Hematopoietic multipotent progenitor cell (in vitro differentiated cells): ENCODE results near the gene SCAMP5. TPM values are rescaled to one million over a fixed set of nuclear protein-coding genes. Genes with fewer than 3 reads are reported as not detected.

Source experiments
- DNase-seq, 3 donors: peaks; one replicate each; pipeline ENCODE4 v3.0.0-alpha.2; 2011 to 2015; ENCODE audit warnings: low read depth in 2 of 3, low spot score in 2 of 3
- total RNA-seq: library from RNA; depleted of rRNA; stranded (reverse); fragments of >200 nt; gene quantifications from one replicate; pipeline ENCODE4 v1.2.3, GENCODE V29; 2012

SCAMP5 gene
- total RNA-seq, 1 donor: 4.8 TPM

DNA sequence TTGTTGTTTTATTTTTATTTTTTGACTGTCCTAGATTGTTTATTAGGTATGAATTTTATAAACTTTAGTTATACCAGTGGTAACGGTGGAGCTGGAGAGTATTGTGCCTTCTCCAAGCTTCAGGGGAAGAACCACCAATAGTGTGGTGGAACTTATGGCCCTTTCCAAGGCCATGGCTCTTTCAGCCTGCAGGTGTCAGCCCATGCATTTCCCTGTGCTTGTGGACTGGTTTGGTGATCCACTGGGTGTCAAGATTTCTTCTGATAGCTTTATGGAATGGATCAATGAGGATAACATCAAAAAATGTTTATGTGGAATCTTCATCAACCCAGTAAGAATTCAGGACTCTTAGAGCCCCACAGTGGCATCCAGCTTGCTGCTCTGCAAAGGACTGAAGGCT lies 19.2 kb upstream of the SCAMP5 start:
- DNase-seq: no peak

DNA sequence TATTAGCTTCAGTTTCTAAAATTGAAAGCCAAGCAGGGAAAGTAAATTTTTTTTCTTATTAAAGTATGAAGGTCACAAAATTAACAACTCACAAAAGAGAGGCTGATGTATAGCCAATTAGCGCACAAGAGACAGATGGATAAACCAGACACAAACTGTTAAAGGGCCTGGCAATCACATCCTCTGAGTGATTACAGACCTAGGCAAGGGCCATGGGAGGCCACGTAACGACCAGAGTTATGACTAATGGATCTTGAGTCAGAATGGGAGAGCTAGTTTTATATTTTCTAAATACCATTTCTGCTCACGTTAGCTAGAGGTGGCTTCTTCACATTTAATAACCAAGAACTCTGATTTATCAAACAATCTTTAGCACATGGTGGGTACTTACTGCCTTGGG lies 17.8 kb upstream of the SCAMP5 start:
- no peak for DNase-seq

DNA sequence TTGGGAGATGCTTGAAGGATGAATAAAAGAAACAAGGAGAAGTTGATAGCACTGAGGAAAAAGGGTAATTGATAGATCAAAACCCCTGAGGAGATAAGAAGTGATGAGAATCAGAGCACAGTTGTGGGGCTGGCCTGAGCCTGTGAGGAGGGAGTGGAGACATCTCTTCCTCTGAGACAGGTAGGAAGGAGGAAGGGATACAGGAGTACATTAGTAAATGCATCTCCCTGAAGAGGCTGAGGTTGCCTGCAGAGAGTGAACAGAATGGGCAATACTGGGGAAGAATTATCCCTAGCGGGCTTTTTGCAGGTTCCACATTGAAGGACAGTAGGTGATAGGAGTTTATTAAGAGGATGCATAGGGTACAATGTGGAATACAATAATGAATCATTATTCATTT lies 17.3 kb upstream of the SCAMP5 start:
- no peak for DNase-seq

DNA sequence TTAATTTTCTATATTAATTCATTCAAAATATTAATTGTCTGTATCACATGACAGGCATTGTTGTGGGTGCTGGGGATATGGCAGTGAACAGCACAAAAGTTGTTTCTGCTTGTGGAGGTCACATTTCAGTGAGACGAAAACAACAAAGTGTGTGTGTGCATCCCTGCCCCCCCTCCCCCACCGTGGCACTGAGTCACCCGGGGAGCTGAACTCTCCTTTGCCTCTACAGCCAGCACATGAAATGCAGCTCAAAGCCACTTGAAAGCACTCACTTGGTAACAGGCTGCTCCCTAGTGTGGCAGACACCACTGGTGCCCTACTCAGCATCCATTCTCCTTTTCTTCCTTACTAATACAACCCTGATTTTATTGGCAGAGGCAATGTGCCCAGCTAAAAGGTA lies 16.9 kb upstream of the SCAMP5 start:
- DNase-seq: no peak

DNA sequence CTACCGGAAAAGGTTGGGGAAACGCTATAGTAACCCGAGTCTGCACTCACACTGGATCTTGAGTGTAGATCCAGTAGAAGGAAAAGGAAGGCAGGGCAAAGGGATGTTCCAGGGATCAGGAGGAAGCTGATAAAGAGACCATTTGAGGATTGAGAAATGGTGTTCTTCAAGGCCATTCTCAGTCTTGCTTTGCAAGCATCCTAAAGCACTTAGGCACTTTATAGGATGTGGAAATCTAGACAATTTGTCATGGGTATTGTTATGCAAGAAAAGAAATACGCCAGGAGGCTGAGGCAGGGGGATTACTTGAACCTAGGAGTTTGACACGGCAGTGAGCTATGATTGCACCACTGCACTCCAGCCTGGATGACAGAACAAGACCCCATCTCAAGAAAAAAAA lies 13.2 kb upstream of the SCAMP5 start:
- no peak for DNase-seq

DNA sequence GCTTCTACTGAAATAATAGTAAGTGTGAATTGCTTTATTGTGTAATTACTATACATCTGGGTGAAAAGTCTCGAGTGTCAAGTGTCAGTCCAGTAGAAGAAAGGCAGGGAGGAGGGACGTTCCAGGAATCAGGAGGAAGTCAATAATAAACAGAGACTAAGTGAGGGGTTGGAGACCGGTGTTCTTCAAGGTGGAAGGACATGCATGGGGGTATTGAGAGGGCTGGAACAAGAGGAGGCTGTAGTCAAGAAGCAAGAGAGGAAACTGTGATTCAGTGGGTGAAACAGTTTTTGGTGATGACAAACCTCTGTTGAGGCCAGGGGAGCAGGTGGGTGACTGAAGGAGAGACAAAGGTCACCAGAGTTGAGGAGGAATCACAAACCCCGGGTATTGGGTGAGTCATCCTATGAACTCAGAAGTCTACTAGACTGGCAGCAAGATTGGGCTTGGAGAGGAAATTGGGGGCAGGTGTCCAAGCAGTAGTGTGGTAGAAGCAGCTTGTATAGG lies 11.6 kb upstream of the SCAMP5 start:
- no peak for DNase-seq

DNA sequence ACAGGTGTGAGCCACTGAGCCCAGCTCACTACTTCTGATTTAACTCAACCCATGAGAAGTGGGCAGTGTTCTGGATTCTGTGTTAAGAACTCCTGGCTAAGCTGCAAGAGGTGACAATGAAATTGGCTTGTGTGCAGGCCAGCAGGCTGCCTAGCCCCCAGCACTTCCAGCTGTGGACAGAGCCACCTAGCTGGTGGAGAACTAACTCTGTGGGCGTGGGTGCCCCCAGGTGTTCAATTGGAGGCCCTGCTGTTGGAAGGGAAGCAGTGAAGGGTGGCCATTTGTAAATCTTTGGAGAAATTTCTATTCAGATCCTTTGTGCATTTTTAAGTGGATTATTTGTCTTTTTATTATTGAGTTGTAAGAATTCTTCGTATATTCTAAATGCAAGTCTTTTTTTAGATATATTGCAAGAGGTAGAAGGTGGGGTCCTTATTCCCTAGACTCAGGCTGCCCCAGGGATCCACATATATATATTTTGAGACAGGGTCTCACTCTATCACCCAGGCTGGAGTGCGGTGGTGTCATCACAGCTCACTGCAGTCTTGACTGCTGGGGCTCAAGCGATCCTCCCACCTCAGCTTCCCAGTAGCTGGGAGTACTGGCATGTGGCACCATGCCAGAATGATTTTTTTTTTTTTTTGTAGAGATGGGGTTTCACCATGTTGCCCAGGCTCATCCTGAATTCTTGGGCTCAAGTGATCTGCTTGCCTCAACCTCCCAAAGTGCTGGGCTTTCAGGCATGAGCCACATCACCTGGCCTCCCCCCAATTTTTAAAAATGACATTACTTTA lies 7.2 kb upstream of the SCAMP5 start:
- DNase-seq: peak in 1 of 3 donors; percentile 83

DNA sequence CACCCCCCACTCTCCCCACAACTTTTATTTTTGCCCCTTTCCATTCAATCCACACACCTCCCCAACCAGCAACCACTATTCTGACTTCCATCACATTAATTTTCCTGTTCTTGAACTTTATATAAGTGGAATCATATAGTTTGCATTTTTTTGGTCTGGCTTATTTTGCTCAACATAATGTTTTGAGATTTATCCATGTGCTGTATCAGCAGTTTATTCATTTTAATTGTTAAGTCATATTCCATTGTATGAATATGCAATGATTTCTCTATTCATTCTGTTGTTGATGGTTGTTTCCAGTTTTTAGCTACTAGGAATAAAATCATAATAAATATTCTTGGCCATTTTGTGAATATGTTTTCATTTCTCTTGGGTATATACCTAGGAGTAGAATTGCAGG lies 5.8 kb upstream of the SCAMP5 start:
- no peak for DNase-seq

DNA sequence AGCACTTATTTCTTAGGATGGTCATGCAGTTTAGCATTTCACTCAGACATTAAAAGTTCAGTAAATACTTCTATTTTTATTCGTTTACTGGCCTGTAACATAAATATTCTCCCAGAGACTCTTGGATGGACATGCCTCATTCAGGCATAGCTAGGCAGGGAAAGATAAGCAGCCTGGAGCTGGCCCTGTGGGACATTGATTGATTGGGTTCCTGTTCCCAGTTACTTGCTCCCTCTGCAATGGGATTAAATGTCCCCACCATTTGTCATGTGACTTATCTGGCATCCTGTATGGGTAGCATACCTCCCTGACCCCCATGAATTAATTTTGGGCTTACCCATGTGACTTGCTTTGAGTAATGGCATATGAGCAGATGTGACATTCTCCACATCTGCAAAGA lies 2.7 kb upstream of the SCAMP5 start:
- DNase-seq: no peak

DNA sequence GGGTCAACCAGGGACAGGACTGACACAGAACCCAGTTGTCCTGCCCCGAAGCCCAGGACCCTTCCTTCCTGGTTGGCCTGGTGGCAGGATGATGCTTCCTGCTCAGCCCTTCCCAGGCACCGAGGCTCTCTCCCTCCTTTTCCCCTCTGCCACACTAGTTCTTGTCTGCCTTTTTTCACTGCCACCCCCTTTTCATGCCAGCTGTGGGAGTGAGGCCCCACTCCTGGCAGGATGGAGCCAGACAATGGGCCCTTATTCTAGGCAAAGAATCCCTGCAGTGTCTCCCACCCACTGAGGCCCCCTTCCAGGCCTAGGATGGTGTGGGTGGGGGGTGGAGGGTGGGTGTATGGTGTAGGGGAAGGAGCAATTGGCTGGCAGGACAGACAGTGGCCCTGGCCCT lies 1.1 kb upstream of the SCAMP5 start:
- DNase-seq: no peak

DNA sequence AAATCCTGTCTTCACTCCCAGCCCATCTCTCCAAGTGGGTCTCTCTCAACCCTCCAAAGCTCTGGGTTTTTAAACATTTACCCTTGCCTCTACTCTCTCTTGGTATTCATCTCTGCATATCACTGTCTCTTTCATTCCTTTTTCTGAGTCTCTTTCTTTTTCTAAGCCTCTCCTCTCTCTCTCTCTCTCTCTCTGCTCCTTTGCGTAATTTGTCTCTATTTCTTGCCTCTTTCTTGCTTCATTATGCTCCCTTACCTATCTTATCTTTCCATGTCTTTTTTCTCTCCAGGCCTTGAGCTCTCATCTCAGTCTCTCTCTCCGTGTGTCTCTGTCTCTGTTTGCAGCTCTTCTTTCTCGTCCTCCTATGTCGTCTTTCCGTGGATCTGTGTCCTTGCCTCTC lies 678 bp upstream of the SCAMP5 start:
- DNase-seq: no peak

DNA sequence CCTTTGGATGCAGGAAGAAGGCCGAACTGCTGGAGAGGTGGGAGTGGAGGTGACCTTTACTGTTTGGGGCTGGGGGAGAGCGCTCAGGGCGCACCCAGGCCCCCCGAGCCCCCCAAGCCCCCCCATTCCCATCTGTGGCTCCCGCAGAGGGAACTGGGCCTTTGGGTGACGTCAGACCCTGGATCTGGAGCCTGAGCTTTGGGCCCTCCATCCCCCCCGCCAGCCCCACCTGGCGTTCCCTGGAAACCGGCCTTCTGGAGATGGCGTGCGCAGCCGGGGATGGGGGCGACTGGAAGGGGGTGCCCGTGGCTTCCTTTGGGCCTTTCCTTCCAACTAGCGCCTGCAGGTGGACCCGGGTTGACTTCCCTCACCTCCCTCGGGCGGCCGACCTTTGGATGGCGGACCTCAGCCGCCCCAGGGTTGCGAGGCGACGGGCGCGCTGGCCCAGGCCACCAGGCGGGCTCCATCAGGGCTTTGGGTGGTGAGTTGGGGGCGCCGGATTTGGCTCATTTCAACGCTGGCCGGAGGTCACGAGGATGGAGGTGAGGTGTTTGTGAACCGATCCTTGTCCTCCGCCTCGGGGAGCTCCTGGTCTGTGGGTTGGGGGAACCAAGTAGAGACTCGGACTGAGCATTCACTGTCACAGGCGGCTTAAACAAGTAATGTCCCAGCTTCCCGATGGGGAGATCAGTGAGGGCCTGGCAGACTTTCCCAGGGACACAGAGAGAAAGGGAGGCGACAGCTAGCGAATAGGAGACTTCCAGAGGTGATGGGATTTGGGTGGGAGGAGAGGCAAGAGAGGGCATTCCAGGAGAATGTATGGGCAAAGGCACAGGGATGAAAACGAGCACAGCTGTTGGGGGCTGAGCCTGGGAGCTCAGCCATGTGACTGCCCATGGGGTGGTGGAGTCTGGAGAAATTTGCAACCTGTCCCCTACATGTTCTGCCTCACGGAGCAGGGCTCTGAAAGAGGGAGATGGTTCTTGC lies 709 bp downstream of the SCAMP5 start:
- DNase-seq: no peak

DNA sequence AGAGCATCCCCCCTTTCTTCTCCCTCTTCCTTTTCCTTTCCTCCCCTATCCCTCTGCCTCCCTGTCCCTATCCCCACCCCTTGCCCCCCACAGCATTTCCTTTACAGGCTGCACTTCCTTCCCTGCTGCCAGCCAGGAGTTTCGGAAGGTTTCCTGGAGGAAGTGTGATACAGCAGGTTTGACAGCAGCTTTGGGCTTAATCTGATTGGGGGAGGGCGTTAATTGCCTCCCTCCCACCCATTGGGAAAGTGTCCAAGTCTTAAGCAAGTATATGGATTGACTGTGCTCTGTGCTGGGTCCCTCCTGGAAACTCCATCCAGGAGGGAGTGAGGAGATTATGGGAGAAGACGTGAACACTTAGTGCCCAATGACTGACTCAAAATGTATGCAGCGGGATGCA lies 1.8 kb downstream of the SCAMP5 start:
- DNase-seq: no peak

DNA sequence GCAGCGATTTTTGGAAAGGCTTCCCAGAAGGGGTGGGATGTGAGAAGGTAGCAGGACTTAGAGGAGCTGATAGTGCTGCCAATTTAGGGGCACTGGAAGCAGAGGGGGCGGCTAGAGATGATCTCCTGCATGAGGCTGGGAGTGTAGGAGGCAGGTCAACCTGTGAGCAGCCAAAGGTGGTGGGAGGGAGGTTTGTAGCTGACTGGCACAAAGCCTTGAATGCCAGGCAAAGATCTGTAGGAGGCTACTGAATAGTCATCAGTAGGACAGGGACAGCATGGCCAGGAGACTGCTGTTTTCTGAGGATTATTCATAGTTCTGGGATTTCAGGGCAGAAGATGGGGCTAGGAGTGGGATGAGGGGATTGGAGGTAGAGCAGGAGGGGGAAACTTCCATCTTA lies 2.2 kb downstream of the SCAMP5 start:
- DNase-seq: no peak

DNA sequence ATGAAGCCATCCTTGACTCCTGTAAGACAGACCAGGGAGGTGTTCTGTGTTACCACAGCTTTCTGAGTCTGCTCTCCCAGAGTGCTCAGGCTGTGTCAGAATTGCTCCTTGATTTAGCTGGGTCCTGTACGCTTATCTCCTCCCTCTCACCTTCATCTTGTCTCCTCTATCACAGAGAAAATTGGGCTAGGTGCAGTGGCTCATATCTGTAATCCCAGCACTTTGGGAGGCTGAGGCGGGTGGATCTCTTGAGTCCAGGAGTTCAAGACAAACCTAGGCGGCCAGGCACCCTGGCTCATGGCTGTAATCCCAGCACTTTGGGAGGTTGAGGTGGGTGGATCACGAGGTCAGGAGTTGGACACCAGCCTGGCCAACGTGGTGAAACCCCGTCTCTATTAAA lies 5.9 kb downstream of the SCAMP5 start:
- DNase-seq: no peak

DNA sequence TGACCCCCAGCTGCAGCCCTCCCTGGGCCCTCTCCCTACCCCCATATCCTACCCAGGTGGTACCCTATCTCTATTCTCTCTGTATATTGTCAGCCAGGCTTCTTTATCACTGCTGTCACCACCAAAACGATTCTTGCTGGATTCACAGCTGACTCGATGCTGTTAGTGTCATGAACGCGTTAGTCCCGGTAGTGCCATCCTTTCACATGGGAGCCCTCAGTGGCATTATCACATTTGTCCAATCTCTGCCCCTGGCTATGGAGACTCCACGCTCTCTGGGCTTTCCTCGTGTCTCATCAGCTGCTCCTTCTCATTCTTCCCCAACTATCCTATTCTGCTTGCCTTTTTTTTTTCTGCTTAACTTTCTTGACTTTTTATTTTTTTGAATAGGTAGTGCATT lies 7.0 kb downstream of the SCAMP5 start:
- no peak for DNase-seq

DNA sequence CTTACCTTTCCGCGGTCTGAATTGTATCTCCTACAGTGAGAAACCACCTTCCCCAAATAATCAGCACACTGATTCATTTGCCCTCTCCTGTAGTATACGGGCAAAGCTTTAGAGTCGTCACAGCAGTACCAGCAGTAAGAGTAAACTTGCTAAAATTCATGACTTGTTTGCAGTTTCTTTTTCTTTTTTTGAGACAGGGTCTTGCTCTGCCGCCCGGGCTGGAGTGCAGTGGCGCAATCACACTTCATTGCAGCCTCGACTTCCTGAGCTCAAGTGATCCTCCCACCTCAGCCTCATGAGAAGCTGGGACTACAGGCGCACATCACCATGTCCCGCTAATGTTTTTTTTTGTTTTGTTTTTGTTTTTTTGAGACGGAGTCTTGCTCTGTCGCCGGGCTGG lies 11.9 kb downstream of the SCAMP5 start:
- DNase-seq: no peak

DNA sequence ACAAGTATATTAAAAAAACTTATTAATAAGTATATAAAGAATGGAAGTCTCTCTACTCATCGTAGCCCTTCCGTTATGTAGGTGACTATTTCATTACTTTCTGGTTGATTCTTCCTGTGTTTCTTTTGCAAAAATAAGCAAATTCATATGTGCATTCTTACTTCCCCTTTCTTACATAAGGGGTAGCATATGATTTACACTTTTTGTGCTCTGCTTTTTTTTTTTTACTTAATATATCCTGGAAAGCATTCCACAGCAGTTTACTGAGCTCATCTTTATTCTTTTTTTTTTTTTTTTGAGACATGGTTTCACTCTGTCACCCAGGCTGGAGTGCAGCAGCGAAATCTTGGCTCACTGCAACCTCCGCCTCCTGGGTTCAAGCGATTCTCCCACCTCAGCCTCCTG lies 12.9 kb downstream of the SCAMP5 start:
- DNase-seq: peak in 2 of 3 donors; percentile 44 to 72

DNA sequence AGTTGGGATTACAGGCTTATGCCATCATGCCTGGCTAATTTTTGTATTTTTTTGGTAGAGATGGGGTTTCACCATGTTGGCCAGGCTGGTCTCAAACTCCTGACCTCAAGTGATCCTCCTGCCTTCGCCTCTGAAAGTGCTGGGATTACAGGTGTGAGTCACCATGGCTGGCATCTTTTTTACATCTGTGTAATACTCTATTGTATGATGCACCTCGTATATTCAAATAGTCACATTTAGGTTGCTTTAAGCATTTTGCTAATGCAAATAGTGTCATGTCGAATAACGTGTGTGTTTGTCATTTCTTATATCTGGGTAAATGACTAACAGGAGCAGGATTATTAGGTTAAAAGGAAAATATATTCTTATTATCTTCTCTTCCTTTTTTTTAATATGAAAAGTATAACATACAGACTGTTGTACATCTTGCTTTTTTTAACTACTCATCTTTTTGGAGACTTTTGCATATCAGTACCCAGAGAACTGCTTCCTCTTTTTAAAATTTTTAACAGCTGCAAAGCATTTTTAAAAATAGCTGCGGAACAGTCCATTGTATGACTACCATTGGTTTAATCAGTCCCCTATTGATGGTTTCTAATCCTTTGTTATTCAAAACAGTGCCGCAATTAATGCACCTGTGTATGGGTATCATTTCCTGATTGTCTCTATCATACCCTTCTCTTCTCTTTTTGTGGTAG lies 13.4 kb downstream of the SCAMP5 start:
- DNase-seq: peak in 1 of 3 donors; percentile 73

DNA sequence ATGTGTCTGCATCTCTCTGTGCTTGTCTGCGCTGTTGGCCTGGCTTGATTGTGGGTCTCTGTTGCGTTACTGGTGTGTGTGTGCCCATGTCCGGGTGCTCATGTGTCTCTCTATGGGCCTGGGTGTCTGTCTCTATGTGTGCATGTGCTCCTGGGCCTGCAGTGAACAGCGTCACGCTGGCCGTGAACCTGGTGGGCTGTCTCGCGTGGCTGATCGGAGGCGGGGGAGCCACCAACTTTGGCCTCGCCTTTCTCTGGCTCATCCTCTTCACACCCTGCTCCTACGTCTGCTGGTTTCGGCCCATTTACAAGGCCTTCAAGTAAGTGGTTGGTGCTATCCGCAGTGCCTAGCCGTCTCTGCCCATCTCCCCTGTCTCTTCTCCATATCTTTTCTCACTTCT lies 21.1 kb downstream of the SCAMP5 start:
- no peak for DNase-seq

DNA sequence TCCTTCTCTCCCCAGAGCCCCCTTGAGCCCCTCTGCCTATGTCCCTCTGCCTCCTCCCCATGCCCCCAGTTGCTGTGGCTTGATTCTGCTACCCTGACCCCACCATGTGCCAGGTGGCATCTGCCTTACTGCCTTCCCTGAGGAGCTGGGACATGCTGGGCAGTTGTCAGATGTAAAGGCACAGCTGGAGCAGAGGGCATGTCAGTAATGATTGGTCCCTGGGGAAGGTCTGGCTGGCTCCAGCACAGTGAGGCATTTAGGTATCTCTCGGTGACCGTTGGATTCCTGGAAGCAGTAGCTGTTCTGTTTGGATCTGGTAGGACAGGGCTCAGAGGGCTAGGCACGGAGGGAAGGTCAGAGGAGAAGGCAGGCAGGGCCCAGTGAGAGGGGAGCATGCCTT lies 24.6 kb downstream of the SCAMP5 start:
- DNase-seq: no peak
